ENCODE measurements around the gene OSMR. TPM values are rescaled to one million over a fixed set of nuclear protein-coding genes. Genes with fewer than 3 reads are reported as not detected.
A peak's percentile ranks its signal among the peaks of the same experiment; 100 is the strongest.

OSMR gene
- 66.9 TPM for total RNA-seq (ENCODE audit: insufficient read depth, low replicate concordance)

- peak; percentile 95 for DNase-seq (ENCODE audit: low spot score)
These were observed at the start of gene OSMR for GRCh38 chr5:38845526-38846378. OSMR (plus strand) TSS chr5:38846012; CDS start chr5:38869045, 23,033 bp downstream.

GRCh38 chr5:38796742-38797108 lies 49.1 kb upstream of the OSMR start:
- no peak for DNase-seq (ENCODE audit: low spot score)

- no peak for DNase-seq (ENCODE audit: low spot score)
These were observed 48.0 kb upstream of the OSMR start for GRCh38 chr5:38797838-38798237.

GRCh38 chr5:38799556-38800377 lies 46.0 kb upstream of the OSMR start:
- DNase-seq (ENCODE audit: low spot score): no peak

GRCh38 chr5:38800515-38800914 lies 45.3 kb upstream of the OSMR start:
- no peak for DNase-seq (ENCODE audit: low spot score)

- DNase-seq (ENCODE audit: low spot score): no peak
These were observed 43.7 kb upstream of the OSMR start for GRCh38 chr5:38802125-38802524.

- DNase-seq (ENCODE audit: low spot score): no peak
These were observed 42.6 kb upstream of the OSMR start for GRCh38 chr5:38803246-38803645.

GRCh38 chr5:38806775-38807258 lies 39.0 kb upstream of the OSMR start:
- peak; percentile 26 for DNase-seq (ENCODE audit: low spot score)

- DNase-seq (ENCODE audit: low spot score): peak; percentile 75
These were observed 38.0 kb upstream of the OSMR start for GRCh38 chr5:38807570-38808483.

GRCh38 chr5:38808666-38809343 lies 37.0 kb upstream of the OSMR start:
- DNase-seq (ENCODE audit: low spot score): no peak

GRCh38 chr5:38809388-38810359 lies 36.1 kb upstream of the OSMR start:
- peak; percentile 87 for DNase-seq (ENCODE audit: low spot score)

GRCh38 chr5:38814879-38815278 lies 30.9 kb upstream of the OSMR start:
- no peak for DNase-seq (ENCODE audit: low spot score)

GRCh38 chr5:38816083-38817030 lies 29.5 kb upstream of the OSMR start:
- no peak for DNase-seq (ENCODE audit: low spot score)

- DNase-seq (ENCODE audit: low spot score): no peak
These were observed 24.1 kb upstream of the OSMR start for GRCh38 chr5:38821679-38822078.

- DNase-seq (ENCODE audit: low spot score): no peak
These were observed 22.3 kb upstream of the OSMR start for GRCh38 chr5:38823503-38823902.

- no peak for DNase-seq (ENCODE audit: low spot score)
These were observed 21.0 kb upstream of the OSMR start for GRCh38 chr5:38824821-38825220.

- DNase-seq (ENCODE audit: low spot score): no peak
These were observed 20.3 kb upstream of the OSMR start for GRCh38 chr5:38825494-38825893.

GRCh38 chr5:38827525-38827924 lies 18.3 kb upstream of the OSMR start:
- DNase-seq (ENCODE audit: low spot score): no peak

Measured in umbilical cord (tissue), 2 donors.